Measurements from ENCODE around the gene COLGALT1.
A peak's percentile ranks its signal among the peaks of the same experiment; 100 is the strongest.
"Not testable (repeated sequence)": the region's sequence is repeated elsewhere in the genome, so short reads cannot be mapped to it uniquely, and the experiment has no call there.

COLGALT1 gene

DNA sequence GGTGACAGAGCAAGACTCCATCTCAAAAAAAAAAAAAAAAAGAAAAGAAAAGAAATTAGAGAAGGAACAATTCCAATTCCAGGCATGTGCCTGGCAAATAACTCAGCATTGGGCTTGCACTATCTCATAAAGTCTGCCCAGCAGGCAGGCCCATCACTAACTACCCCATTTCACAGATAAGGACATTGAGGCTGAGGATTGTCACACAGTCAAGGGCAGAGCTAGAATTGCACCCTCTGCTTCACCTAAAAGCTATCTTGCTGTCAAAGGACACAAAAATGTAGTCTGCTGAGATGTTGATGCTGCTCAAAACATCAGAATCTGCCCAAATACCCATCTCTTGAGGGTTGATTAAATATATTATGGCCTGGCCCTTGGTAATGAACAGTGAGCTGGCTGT, 20.7 kb upstream of the COLGALT1 start:
- DNase-seq, result no peak

GRCh38 chr19:17536955-17537354, 18.5 kb upstream of the COLGALT1 start:
- DNase-seq, result no peak

GRCh38 chr19:17538684-17539237, 16.7 kb upstream of the COLGALT1 start:
- no peak for DNase-seq

- peak; percentile 82 to 92 (median 92) for DNase-seq
These were observed 16.0 kb upstream of the COLGALT1 start for GRCh38 chr19:17539238-17540117.

- DNase-seq, result no peak
These were observed 15.3 kb upstream of the COLGALT1 start for GRCh38 chr19:17540174-17540573.

- no peak for DNase-seq
These were observed 14.2 kb upstream of the COLGALT1 start for GRCh38 chr19:17541184-17541759.

- DNase-seq, result no peak
These were observed 13.4 kb upstream of the COLGALT1 start for GRCh38 chr19:17542042-17542441.

GRCh38 chr19:17542793-17543582, 12.5 kb upstream of the COLGALT1 start:
- DNase-seq, result no peak

DNA sequence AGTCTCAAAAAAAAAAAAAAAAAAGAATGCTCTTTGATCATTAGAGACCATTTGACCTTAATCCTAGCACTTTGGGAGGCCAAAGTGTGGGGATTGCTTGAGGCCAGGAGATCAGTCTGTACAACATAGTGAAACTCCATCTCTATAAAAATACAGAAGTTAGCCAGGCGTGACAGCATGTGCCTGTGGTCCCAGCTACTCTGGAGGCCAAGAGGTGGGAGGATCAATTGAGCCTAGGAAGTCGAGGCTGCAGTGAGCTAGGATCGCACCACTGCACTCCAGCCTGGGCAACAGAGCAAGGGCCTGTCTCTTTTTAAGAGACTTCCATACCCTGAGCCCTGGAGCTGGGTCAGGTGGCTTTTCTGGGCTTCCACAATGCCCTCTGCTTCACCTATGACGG, 11.5 kb upstream of the COLGALT1 start:
- DNase-seq, result no peak

DNA sequence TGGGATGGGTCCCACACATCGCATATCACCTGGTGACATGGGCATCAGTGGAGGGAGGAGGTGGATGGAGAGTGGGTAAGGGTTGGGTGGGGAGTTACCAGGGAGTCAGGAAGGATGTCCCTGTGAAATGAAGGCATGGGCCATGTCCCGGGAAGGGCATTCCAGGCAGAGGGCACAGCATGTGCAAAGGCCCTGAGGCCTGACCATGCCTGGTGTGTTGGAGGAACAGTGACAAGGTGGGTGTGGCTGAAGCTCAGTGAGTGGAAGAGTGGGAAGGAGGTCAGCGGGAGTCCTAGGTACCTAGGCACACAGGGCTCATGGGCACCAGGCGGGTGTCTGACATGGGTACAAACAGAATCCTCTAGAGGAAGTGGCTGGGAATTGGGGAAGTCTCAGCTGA, 11.0 kb upstream of the COLGALT1 start:
- DNase-seq, result no peak

GRCh38 chr19:17548145-17548544, 7.3 kb upstream of the COLGALT1 start:
- DNase-seq, result no peak

DNA sequence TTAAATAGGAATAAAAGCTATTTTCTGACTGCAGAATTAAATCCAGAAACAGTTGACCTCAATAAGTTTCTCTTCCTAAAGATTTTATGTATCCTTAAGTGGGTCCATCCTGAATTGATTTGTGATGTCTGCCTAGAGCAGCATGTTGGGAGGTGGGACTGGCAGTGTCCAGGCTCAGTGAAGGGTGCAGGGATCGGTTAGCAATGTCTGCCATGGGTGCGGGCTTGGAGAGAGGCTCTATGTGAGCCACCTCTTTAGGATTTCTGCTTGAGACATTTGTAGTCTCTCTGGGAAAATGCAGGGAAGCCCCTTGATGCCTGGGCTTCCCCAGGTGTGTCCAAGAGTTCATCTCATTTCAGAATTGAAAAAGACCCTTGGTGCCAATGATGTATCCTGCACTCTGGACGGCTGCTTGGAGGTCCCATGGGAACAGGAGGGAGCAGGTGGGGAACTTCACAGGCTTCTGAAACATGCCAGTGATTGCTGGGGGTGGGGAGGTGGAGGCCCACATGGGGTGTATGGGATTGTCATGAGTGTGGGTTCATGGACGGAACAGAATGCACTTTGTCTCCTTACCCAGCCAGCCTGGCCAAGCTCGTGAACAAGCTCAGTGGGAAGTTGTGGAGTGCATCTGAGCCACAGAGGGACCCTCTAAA, 6.2 kb upstream of the COLGALT1 start:
- no peak for DNase-seq

DNA sequence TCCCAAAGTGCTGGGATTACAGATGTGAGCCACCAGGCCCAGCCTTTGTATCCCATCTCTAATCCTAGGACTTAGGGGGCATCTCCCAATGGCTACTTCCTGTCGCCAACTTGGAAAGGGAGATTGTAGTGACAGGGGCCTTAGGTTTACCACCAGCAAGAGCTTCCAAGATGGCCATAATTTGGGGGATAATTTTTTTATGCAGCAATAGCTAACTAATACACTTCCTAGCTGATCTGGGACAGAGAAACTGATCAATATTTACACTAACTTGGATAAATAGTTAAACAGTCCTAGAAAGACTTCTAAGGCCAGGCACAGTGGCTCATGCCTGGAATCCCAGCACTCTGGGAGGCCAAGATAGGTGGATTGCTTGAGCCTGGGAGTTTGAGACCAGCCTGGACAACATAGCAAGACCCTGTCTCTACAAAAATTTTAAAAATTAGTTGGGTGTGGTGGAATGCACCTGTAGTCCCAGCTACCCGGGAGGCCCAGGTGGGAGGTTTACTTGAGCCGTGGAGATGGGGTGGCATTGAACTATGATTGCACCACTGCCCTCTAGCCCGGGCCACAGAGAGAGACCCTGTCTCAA, 5.3 kb upstream of the COLGALT1 start:
- DNase-seq, result no peak

DNA sequence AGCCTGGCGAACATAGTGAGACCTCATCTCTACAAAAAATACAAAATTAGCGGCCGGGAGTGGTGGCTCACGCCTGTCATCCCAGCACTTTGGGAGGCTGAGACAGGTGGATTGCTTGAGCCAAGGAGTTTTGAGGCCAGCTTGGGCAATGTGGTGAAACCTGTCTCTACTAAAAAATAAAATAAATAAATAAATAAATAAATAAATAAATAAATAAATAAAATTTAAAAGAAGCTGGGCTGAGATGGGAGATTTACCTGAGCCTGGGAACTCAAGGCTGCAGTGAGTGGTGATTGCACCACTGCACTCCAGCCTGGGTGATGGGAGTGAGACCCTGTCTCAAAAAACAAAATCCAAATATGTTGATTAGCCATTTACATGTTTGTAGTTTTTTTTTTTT, 2.7 kb upstream of the COLGALT1 start:
- DNase-seq, result not testable (repeated sequence)

DNA sequence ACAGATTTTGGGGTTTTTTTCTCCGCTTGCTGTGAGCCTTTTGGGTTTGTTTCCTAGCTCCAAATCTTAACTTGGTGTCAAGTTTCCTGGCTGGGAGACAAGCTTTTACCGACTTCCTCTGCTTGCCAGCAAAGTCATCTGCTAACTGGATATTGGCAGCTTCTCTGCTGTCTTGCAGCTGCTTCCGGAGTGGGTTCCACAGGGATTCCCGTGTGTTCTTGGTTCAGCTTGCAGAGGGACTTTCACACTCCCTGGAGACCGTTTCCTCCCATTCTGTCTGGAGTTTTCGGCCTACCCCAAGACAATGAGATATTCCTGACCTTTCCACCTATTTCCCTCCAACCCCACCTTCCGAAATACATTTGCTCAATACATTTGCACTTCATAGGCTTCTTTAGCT, 2.2 kb upstream of the COLGALT1 start:
- DNase-seq, result no peak

GRCh38 chr19:17554968-17555479, 425 bp upstream of the COLGALT1 start:
- no peak for DNase-seq

- peak in 2 of 4 experiments; percentile 11 to 24 for DNase-seq
These were observed 722 bp downstream of the COLGALT1 start for GRCh38 chr19:17555929-17556813.

DNA sequence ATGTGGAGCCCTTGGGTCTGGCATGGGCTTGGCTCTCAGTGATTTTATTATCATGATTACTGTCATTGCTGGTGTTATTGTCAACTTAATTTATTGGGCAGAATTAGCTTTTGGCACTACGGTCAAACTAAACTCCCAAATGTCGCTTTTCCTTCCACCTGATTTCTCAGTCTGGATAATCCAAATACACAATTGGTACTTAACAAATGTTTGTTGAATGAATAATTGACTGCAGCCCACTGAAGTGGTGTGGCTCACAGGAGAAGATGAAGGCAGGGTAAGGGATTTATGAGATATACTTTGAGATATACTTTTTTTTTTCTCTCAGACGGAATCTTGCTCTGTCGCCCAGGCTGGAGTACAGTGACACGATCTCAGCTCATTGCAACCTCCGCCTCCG, 1.5 kb downstream of the COLGALT1 start:
- no peak for DNase-seq

DNA sequence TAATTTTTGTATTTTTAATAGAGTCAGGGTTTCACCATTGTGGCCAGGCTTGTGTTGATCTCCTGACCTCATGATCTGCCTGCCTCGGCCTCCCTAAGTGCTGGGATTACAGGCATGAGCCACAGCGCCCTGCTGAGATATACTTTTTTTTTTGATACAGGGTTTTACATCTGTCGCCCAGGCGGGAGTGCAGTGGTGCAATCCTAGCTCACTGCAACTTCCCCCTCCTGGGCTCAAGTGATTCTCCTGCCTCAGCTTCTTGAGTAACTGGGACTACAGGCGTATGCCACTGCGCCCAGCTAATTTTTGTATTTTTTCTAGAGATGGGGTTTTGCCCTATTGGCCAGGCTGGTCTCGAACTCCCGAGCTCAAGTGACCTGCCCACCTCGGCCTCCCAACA, 2.0 kb downstream of the COLGALT1 start:
- DNase-seq, result no peak

GRCh38 chr19:17560205-17560595, 4.8 kb downstream of the COLGALT1 start:
- no peak for DNase-seq

DNA sequence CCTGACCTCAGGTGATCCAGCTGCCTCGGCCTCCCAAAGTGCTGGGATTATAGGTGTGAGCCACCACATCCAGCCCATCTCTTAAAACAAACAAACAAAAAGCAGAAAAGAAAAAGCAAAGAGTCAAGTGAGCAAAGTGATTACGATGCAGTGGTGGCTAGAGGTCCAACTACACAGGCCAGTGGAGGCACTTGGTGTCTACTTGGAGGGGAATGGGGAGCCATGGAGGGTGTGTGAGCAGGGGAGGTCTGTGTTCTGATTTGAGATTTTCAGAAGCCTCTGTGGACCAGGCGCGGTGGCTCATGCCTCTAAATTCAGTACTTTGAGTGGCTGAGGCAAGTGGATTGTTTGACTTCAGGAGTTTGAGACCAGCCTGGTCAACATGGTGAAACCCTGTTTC, 6.6 kb downstream of the COLGALT1 start:
- DNase-seq, result no peak
